Measurements from ENCODE around the gene USF2. TPM values are rescaled to one million over a fixed set of nuclear protein-coding genes. Genes with fewer than 3 reads are reported as not detected.

The USF2 gene
- total RNA-seq: 67.1 and 76.7 TPM in 2 replicates

DNA sequence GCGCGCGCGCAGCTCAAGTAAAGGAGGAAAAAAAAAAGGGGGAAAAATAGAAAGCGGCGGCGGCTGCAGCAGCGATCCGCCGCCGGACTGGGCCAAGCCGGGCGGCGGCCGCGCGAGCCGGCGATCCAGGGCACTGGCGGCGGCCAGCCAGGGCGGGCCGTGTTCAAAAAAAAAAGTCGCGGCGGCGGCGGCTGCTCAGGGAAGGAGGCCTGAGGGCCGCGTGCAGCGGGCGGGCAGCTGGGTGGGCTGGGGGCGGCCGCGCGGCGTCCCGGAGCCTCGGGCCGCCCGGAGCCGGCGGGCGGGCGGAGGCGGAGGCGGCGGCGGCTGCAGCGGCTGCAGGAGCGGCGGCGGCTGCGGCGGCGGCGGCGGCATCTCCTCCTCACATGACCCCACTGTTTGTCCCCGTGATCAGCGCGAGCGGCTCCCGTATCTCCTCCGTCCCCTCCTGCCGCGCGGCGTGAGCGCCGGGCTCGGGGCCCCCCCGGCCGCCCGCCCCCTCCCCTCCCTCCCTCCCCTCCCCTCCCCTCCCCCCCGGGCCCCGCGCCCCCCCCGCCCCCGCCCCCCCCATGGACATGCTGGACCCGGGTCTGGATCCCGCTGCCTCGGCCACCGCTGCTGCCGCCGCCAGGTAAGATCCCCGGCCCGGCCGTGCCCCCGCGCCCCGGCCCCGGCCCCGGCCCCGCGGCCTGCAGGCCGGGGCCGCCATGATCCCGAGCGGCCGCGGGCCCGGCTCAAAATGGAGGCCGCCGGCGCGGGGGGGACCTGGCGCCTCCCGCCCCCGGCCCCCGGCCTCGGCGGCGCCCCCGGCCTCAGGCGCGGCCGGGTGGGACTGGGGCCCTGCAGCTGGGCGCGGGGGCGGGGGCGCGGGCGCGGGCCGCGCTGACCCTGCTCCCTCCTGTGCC lies at the start of gene USF2:
Gene USF2, plus strand, starts transcription at position 427 of the 902 bp plus-strand sequence. Its CDS starts 140 bp downstream, at position 567.

GRCh38 chr19:35228177-35228930 lies 40.4 kb upstream of the USF2 start, which contains the start of gene FAM187B:
Gene FAM187B (minus strand): TSS chr19:35228739. CDS start chr19:35228680, 59 bp downstream.

GRCh38 chr19:35248310-35249145 lies 20.2 kb upstream of the USF2 start, which contains the start of gene LSR:
Gene LSR (plus strand): TSS chr19:35249002. CDS start chr19:35249023, 21 bp downstream.

GRCh38 chr19:35291916-35292315 lies 23.2 kb downstream of the USF2 start, which contains the start of gene MAG:
Gene MAG (plus strand): TSS chr19:35292161. CDS start chr19:35295409, 3,248 bp downstream.

DNA sequence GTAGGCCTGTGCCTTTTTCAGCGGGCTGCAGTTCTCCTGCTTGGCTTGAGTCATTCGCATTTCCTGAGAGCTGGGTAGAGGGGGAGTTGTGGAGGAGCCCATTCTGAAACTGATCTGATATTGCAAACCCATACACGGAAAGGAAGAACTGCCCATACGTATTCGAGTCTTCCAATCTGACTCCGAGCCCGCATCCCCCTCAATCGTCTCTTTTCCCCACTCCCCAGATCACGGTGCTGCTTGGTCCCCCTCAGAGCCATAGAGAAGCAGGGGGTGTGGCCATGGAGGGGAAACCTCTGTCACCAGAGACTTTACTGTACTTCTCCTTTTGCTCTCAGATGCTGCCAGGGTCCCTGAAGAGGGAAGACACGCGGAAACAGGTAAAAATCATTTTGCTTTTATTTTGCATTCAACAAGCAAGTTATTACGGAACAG lies 60.1 kb downstream of the USF2 start, which contains the start of gene CD22:
Gene CD22, plus strand, starts transcription at position 337 of the 435 bp plus-strand sequence. CDS start 2,854 bp downstream, outside the sequence.

Other genes with a start within 250 kb of the USF2 start
- gene SCN1B, start 238.5 kb upstream of the USF2 start, total RNA-seq: 5.2 and 27.2 TPM in 2 replicates
- 0.70 and 0.94 TPM in 2 replicates for gene HPN, start 227.2 kb upstream of the USF2 start, total RNA-seq
- not detected in 2 replicates for gene FXYD3, start 153.1 kb upstream of the USF2 start, total RNA-seq
- gene LGI4, start 133.9 kb upstream of the USF2 start, total RNA-seq: 0.23 and 0.26 TPM in 2 replicates
- 8.5 and 18.8 TPM in 2 replicates for gene FXYD1, start 130.1 kb upstream of the USF2 start, total RNA-seq
- not detected in 2 replicates for gene FXYD7, start 125.7 kb upstream of the USF2 start, total RNA-seq
- 118 and 128 TPM in 2 replicates for gene FXYD5, start 114.2 kb upstream of the USF2 start, total RNA-seq
- not detected in 2 replicates for gene FAM187B, start 40.2 kb upstream of the USF2 start, total RNA-seq
- 2.0 TPM in 1 of 2 replicates, not detected in the other for gene LSR, start 20.0 kb upstream of the USF2 start, total RNA-seq
- gene HAMP, start 13.6 kb downstream of the USF2 start, total RNA-seq: not detected in 2 replicates
- gene MAG, start 23.2 kb downstream of the USF2 start, total RNA-seq: 0.82 and 0.94 TPM in 2 replicates
- gene CD22, start 60.2 kb downstream of the USF2 start, total RNA-seq: 0.26 TPM in 1 of 2 replicates, not detected in the other
- gene FFAR1, start 78.9 kb downstream of the USF2 start, total RNA-seq: not detected in 2 replicates
- gene FFAR3, start 89.5 kb downstream of the USF2 start, total RNA-seq: 0.12 and 0.26 TPM in 2 replicates
- gene GPR42, start 102.1 kb downstream of the USF2 start, total RNA-seq: not detected in 2 replicates
- not detected in 2 replicates for gene FFAR2, start 179.3 kb downstream of the USF2 start, total RNA-seq
- gene KRTDAP, start 221.5 kb downstream of the USF2 start, total RNA-seq: not detected in 2 replicates
- gene DMKN, start 244.7 kb downstream of the USF2 start, total RNA-seq: 22.8 and 37.0 TPM in 2 replicates

Measured in pericardium fibroblast (primary cell).